GM21529 (cell line): ENCODE results near the gene RBM19.

Experiments
- ATAC-seq: cut with Tn5 transposase; IDR thresholded peaks from one replicate; pipeline ENCODE4 v1.9.1; 2021; ENCODE audit not compliant: unreplicated experiment

The RBM19 gene

DNA sequence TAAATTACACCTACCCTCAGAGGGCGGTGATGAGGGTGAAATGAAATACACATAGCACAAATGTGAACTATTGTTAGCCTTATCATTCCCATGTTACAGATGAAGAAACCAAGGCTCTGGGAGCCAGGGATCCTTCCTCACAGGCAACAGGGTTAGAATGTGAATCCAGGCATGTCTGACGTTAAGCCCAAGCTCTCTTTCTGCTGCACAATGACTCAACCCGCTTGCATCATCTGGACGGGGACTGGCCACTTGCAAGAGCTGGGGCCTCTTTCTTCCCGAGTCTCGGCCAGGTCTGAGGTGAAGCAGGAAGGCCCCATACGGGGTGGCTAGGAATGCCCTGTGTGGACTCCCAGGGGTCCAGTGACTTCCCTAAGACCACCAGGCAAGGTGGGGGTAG, 105.2 kb downstream of the RBM19 start:
- ATAC-seq, result no peak

DNA sequence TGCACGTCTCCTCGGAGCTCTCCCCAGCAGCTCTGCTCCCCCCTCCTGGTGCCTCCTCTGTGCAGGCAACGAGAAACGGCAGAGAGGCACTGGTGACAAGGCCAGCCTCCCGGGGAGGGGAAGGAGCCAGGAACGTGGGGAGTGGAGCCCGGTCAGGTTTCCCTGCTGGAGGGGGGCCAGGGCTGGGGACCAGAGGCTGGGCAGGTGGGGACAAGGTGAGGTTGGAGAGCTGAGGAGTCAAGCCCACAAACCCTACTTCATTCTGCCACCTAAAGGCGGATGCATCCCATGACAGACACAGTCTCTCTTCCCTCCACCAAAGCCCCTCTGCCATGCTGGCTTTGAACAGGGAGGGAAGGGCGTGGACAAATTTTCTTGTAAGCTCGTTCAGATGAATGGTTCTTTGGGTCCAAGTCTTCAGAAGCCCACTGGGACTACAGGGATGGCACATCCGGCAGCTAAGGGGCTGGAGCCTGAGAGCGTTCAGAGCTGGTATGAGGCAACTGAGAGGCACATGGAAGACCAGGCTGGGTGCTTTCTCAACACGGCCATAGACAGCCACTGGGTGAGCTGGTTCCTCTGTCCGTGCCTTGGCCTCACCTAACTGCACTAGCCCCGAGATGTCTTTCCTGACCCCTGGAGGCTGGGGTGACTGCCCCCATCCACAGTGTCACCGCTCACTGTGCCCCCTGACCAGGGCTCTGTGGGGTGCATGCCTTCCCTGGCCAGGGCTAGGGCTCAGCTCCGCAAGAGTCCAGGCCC, 105.9 kb downstream of the RBM19 start:
- no peak for ATAC-seq

DNA sequence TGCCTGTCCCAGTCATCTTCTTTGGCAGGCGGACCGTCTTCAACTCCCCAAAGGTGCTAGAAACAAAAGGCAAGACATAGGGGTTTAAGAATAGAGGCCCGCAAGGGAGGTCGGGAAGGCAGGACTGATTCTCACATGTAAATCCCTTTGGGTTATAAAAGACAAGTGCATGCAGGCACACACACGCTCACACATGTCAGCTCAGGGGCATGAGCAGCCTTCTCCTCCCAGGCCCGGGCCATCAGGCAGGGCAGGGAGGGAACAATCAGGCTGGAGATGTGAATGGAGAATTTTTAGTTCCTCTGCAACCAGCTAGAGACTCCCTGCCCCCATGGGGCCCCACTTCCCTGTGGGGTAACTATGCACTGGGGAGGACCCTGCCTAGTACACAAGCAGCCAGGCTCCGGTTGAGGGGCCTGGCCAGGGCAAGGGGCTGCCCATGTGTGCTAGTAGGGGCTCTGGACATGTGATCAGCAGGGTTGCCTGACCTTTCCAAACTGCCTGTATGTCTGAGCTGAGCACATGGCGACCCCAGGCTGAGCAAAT, 107.2 kb downstream of the RBM19 start:
- ATAC-seq, result no peak

GRCh38 chr12:113857371-113857770, 108.8 kb downstream of the RBM19 start:
- ATAC-seq, result no peak

DNA sequence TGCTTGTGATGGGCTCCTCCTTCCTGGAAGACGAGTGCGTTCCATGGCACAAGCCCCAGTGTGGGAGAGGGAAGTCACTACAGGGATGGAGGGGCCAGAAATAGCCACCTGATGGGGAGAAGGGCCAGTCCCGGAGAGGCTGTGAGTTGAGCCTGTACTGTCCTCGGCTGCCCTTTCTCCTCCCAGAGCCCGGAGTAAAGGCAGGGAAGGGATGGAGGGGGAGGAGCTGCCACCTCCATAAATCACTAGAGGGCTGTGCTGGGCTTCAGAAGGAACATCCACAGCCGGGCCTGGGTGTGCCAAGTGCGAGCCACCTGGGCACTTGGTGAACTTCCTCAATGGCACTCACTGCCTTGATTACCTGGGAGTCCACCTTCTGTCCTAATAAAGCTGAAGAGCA, 110.1 kb downstream of the RBM19 start:
- ATAC-seq, result no peak

DNA sequence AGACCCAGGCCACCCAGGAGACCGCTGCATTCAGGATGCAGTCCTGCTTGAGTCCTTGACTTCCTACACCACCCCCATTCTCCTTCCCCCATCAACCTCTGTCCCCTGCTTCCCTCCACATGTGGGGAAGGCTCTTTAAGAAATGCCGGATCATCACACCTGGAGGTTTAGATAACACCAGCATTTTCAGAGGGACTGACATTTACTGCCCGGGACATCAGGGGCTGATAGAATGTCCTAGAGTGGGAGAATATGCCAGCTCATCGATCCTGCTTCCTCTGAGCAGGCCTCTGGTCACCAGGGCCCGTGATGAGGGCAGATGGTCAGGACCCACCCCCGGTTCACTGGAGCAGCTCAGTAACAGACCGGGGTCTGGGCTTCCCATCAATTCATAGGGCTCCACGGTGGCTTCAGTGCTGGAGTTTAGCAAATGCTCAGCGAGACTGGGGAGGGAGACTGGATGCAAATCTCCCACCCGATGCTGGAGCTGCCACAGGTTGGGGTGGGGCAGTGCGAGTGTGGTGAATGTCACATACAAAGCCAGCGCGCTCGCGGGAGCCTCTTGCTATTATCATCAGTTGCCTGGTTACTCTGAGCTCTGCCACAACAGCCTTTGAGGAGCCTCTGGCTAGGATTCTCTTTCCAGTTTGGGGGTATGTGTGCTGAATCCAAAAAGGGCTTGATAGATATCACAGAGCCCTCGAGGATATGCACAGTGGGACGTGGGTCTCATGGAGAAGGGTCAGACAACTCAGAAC, 111.6 kb downstream of the RBM19 start:
- no peak for ATAC-seq

- ATAC-seq, result no peak
These were observed 112.6 kb downstream of the RBM19 start for GRCh38 chr12:113853491-113853890.

- no peak for ATAC-seq
These were observed 113.2 kb downstream of the RBM19 start for GRCh38 chr12:113852695-113853490.

DNA sequence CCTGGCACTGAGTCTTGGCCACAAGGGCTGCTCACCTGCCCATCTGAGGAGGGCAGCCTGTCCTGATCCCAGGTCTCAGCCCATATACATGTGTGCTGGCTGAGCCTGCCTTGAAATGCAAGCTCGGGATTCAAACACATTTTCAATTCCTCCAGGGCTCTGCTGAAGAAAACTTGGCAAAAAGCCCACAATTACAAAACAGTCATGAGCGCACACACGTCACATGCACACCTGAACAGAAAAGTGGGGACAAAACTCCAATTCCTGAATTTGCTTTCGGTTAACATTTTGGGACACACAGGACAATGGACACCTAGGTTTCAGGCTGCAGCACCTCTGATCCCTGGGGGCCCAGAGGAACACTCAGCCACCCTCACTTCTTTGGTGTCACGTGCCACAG, 113.9 kb downstream of the RBM19 start:
- ATAC-seq, result no peak

- no peak for ATAC-seq
These were observed 115.6 kb downstream of the RBM19 start for GRCh38 chr12:113850309-113851056.

DNA sequence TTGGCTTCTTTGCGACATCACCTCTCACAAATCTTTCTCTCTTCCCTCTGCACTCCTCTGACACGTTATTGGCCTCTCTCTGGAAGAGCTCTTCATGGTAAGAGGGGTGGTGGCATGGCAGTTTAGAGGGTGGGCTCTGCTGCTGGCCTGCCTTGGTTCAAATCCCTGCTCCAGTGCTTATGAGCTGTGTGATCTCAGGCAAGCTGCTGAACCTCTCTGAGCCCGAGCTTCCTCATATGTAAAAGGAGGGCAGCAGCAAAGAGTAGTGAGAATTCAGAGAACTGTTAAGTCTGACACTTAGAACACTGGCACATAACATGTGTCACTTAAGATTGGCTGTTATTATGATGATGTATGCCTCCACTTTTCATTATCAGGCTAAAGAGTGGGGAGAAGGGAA, 118.3 kb downstream of the RBM19 start:
- ATAC-seq, result no peak

GRCh38 chr12:113846883-113847755, 119.0 kb downstream of the RBM19 start:
- no peak for ATAC-seq

GRCh38 chr12:113845900-113846674, 120.0 kb downstream of the RBM19 start:
- ATAC-seq, result no peak

- ATAC-seq, result no peak
These were observed 121.5 kb downstream of the RBM19 start for GRCh38 chr12:113844495-113845210.

DNA sequence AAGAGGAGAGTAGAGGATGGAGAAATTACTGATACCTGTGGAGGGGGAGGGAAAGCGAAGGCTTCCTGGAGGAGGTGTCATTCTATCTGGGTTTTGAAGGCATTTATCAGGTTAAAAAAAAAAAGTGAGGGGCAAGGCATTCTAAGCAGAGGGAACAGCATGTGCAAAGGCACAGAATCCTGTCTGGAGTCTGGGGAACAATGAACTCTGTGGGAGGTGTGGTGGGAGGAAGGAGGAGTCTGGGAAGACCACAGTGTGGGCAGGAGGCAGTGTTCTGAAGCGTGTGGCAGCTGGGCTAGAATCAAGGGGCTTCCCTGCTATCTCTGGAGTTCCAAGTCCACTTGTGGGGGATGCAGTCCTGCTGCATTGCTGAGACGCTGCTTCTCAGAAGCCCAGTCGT, 123.4 kb downstream of the RBM19 start:
- ATAC-seq, result no peak

DNA sequence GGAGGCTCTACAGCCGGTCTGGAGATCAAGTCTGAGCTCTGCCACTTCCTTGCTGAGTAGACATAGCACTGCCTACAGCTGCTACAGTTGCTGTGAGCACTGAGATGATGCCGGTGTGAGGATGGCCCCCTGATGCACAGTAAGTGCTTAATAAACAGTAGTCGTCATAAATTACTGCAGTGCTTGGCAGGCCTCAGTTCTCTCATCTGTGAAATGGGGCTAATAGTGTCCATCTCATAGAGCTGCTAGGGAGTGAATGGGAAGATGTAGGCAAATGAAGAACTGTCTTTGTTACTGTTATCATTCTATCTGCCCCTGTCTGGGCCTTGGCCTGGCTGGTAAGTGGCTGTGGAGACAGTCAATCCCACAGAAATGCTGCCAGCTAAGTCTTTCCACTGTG, 124.3 kb downstream of the RBM19 start:
- no peak for ATAC-seq

DNA sequence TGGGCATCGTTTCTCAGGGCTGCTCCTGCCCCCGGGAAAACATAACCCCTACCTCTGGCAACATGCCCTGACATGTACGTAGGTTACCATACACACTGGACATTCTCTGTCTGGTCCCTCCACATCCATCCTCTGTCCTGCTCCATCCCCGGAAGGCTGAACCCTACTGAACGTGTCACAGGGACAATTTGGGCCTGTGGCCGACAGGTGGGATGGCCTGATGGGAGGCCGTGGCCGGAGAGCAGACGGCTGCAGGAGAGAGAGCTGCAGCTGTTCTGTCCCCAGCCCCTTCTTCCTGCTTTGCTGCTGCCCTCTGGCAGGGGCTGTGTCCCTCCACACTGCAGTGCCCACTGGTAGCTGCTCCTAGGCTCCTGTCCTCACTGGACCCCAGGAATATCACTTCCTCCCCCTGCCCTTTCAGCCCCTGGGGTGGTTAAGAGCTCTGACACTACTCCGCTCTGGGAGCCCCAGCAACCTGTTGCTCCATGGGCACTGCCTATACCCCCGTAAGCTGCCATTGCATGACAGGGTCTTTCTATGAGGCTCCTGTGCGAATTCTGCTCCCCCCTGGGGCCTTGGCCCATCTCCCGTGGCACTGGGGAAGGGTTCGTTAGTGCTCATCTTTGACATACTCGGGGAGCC, 125.6 kb downstream of the RBM19 start:
- ATAC-seq, result no peak

- no peak for ATAC-seq
These were observed 127.2 kb downstream of the RBM19 start for GRCh38 chr12:113838896-113839295.
